GM21786 (cell line): Measurements from ENCODE around the gene SRBD1.

ENCODE experiments used
- ATAC-seq: cut with Tn5 transposase; IDR thresholded peaks from one replicate; pipeline ENCODE4 v1.9.1; 2021; ENCODE audit not compliant: unreplicated experiment

The SRBD1 gene

GRCh38 chr2:45637440-45637839, 26.4 kb upstream of the SRBD1 start:
- ATAC-seq: peak; percentile 67

GRCh38 chr2:45636008-45636407, 24.9 kb upstream of the SRBD1 start:
- no peak for ATAC-seq

- ATAC-seq: no peak
Measured at GRCh38 chr2:45634223-45634622, 23.2 kb upstream of the SRBD1 start.

GRCh38 chr2:45631955-45632354, 20.9 kb upstream of the SRBD1 start:
- ATAC-seq: no peak

- ATAC-seq: no peak
Measured at GRCh38 chr2:45631319-45631718, 20.3 kb upstream of the SRBD1 start.

GRCh38 chr2:45629971-45630370, 18.9 kb upstream of the SRBD1 start:
- no peak for ATAC-seq

GRCh38 chr2:45627911-45628310, 16.8 kb upstream of the SRBD1 start:
- no peak for ATAC-seq

- ATAC-seq: no peak
Measured at GRCh38 chr2:45626387-45627221, 15.5 kb upstream of the SRBD1 start.

GRCh38 chr2:45625824-45626223, 14.8 kb upstream of the SRBD1 start:
- no peak for ATAC-seq

GRCh38 chr2:45623098-45623497, 12.0 kb upstream of the SRBD1 start:
- no peak for ATAC-seq

GRCh38 chr2:45622336-45623075, 11.4 kb upstream of the SRBD1 start:
- ATAC-seq: no peak

- no peak for ATAC-seq
Measured at GRCh38 chr2:45617496-45617895, 6.4 kb upstream of the SRBD1 start.

GRCh38 chr2:45616658-45617411, 5.8 kb upstream of the SRBD1 start:
- no peak for ATAC-seq

- no peak for ATAC-seq
Measured at GRCh38 chr2:45614871-45615415, 3.9 kb upstream of the SRBD1 start.

- ATAC-seq: no peak
Measured at GRCh38 chr2:45614330-45614729, 3.3 kb upstream of the SRBD1 start.

- ATAC-seq: no peak
Measured at GRCh38 chr2:45612731-45613130, 1.7 kb upstream of the SRBD1 start.

- no peak for ATAC-seq
Measured at GRCh38 chr2:45612285-45612684, 1.2 kb upstream of the SRBD1 start.

- ATAC-seq: peak; percentile 43
Measured at GRCh38 chr2:45610281-45611019, 617 bp downstream of the SRBD1 start.

- ATAC-seq: no peak
Measured at GRCh38 chr2:45607701-45608100, 3.4 kb downstream of the SRBD1 start.

- ATAC-seq: no peak
Measured at GRCh38 chr2:45606796-45607195, 4.3 kb downstream of the SRBD1 start.

GRCh38 chr2:45605116-45605515, 6.0 kb downstream of the SRBD1 start:
- ATAC-seq: no peak
